ENCODE measurements around the gene SLC1A5.
"Not testable (repeated sequence)": the region's sequence is repeated elsewhere in the genome, so short reads cannot be mapped to it uniquely, and the experiment has no call there.

The SLC1A5 gene

DNA sequence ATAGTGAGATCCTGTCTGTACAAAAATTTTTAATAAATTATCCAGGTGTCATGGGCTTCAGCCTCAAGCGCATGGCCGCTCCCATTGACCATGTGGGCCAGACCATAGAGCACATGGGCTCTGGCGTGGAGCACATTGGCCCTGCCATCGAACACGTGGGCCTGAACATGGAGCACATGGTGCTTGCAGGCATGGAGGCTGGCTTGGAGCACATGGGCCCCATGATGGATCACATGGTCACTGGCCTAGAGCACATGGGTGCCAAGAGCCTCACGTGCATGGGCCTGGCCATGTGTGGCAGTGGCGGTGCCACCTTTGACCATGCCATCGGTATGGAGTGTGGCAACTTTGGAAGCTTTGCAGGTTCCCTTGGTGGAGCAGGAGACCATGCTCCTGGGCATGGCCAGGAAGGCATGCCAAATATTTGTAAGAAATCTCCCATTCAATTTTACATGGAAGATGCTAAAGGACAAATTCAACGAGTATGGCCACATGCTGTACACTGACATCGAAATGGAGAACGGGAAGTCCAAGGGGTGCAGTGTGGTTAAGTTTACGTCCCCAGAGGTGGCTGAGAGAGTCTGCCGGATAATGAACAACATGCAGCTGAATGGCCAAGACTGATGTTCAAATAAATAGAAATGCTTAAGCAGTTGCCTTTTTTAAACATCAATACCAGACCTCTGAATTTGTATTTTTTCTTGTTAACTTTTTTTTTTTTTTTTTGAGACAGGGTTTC is 21.3 kb upstream of the SLC1A5 start:
- H3K36me3 ChIP-seq, result no peaks in the 10 kb centered on the region
- H3K9me3 ChIP-seq, result no peaks in the 10 kb centered on the region
- H3K4me1 ChIP-seq (ENCODE audit: control insufficient read depth in 1 of 2, insufficient read depth in 1 of 2, low read depth in 1 of 2, low read length in 1 of 2), result no peaks in the 10 kb centered on the region
- H3K4me3 ChIP-seq (ENCODE audit: low read depth in 1 of 2, low read length in 1 of 2), result no peak overlapping the region
- no peak overlapping the region for H3K27ac ChIP-seq
- no peak for TF ChIP-seq CTCF (IDR thresholded peaks at IDR 0.05)
- H3K27me3 ChIP-seq, result no peaks in the 10 kb centered on the region

GRCh38 chr19:46806656-46807055 is 18.3 kb upstream of the SLC1A5 start:
- no peak for TF ChIP-seq CTCF (IDR thresholded peaks at IDR 0.05)
- no peak overlapping the region for H3K4me3 ChIP-seq (ENCODE audit: low read depth in 1 of 2, low read length in 1 of 2)
- no peak overlapping the region for H3K27ac ChIP-seq
- no peaks in the 10 kb centered on the region for H3K36me3 ChIP-seq
- no peaks in the 10 kb centered on the region for H3K4me1 ChIP-seq (ENCODE audit: control insufficient read depth in 1 of 2, insufficient read depth in 1 of 2, low read depth in 1 of 2, low read length in 1 of 2)
- H3K9me3 ChIP-seq, result no peaks in the 10 kb centered on the region
- no peaks in the 10 kb centered on the region for H3K27me3 ChIP-seq

DNA sequence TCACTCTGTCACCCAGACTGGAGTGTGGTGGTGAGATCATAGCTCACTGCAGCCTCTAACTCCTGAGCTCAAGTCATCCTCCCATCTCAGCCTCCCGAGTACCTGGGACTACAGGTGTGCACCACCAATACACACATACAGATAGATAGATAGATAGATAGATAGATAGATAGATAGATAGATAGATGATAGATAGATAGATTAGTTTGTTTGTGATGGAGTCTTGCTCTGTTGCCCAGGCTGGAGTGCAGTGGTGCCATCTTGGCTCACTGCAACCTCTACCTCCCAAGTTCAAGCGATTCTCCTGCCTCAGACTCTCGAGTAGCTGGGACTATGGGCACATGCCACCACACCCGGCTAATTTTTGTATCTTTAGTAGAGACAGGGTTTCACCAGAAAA is 16.0 kb upstream of the SLC1A5 start:
- H3K9me3 ChIP-seq; H3K4me3 ChIP-seq (ENCODE audit: low read depth in 1 of 2, low read length in 1 of 2); H3K4me1 ChIP-seq (ENCODE audit: control insufficient read depth in 1 of 2, insufficient read depth in 1 of 2, low read depth in 1 of 2, low read length in 1 of 2); H3K27ac ChIP-seq; H3K36me3 ChIP-seq; H3K27me3 ChIP-seq: not testable (repeated sequence)

DNA sequence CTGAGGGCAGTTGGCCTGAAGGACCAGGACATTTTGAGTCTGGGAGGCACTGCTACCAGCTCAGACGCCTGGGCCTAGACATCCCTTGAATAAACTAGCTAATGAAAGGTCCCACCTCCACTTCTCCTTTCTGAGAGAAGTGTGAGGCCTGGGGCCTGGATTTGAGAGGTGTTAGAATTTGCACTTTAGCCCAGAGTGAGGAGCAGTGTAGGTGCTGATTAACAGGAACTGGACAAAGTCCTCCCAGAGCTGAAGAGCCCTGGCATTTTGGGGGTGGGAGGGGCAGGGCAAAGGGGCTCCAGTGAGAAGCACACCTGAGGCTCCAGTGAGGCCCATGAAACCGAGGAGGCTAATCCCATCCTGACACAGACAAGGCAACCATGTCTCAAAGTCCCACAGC is 15.2 kb upstream of the SLC1A5 start:
- Histone ChIP-seq H3K27me3 (no peaks in the 10 kb centered on the region), H3K9me3 (no peaks in the 10 kb centered on the region), H3K4me3 (ENCODE audit: low read depth in 1 of 2, low read length in 1 of 2) (no peak overlapping the region), H3K36me3 (no peaks in the 10 kb centered on the region), H3K27ac (no peak overlapping the region), H3K4me1 (ENCODE audit: control insufficient read depth in 1 of 2, insufficient read depth in 1 of 2, low read depth in 1 of 2, low read length in 1 of 2) (no peaks in the 10 kb centered on the region)
- no peak for TF ChIP-seq CTCF (IDR thresholded peaks at IDR 0.05)

DNA sequence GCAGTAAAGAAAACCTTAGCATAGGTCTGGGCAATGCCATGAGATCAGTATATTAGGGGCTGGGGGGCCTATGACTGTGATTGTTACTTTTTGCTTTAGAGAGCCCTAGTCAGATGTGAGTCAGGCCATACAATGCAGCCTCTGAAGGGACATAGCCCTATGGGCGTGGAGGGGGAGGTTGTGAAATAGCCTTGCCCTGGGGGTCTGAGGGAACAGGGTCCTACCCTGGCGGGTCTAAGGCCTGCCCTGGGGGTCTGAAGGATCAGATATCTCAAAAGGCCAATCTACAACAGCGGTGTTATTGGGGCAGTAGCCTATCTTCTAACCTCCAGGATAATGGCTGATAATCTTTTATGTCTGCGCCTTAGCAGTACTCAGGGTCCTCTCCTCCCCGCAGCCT is 13.8 kb upstream of the SLC1A5 start:
- H3K4me3 ChIP-seq (ENCODE audit: low read depth in 1 of 2, low read length in 1 of 2), result no peak overlapping the region
- no peaks in the 10 kb centered on the region for H3K27me3 ChIP-seq
- no peaks in the 10 kb centered on the region for H3K9me3 ChIP-seq
- no peak for TF ChIP-seq CTCF (IDR thresholded peaks at IDR 0.05)
- no peak overlapping the region for H3K27ac ChIP-seq
- H3K36me3 ChIP-seq, result no peaks in the 10 kb centered on the region
- H3K4me1 ChIP-seq (ENCODE audit: control insufficient read depth in 1 of 2, insufficient read depth in 1 of 2, low read depth in 1 of 2, low read length in 1 of 2), result no peaks in the 10 kb centered on the region

GRCh38 chr19:46798713-46799112 is 10.3 kb upstream of the SLC1A5 start:
- Histone ChIP-seq H3K9me3 (no peaks in the 10 kb centered on the region), H3K27ac (no peak overlapping the region), H3K36me3 (no peaks in the 10 kb centered on the region), H3K27me3 (peaks cover 16% of the 10 kb centered on the region), H3K4me1 (ENCODE audit: control insufficient read depth in 1 of 2, insufficient read depth in 1 of 2, low read depth in 1 of 2, low read length in 1 of 2) (no peaks in the 10 kb centered on the region), H3K4me3 (ENCODE audit: low read depth in 1 of 2, low read length in 1 of 2) (no peak overlapping the region)
- no peak for TF ChIP-seq CTCF (IDR thresholded peaks at IDR 0.05)

Data from neutrophil (primary cell).